Astrocyte of the cerebellum (primary cell): ENCODE measurements around the gene TSPAN31.

Experiments
- DNase-seq: peaks from one replicate; pipeline ENCODE4 v3.0.0-alpha.2; 2011; ENCODE audit warnings: low read depth
- H3K4me3 ChIP-seq: 2 replicates; pipeline ENCODE4 v1.5.1; 2011; ENCODE audit warnings: mild to moderate bottlenecking, low read depth, low read length, moderate library complexity
- CTCF ChIP-seq: IDR thresholded peaks from 2 replicates; pipeline ENCODE4 v1.5.1; 2012; ENCODE audit warnings: low read length, low read depth, moderate library complexity, mild to moderate bottlenecking; ENCODE audit errors: missing control alignments
- in situ Hi-C: cut with HindIII; loops from 2 replicates; pipeline ENCODE4 v1.10.0; 2017; ENCODE audit warnings: low sequenced_read_pairs

Gene TSPAN31

GRCh38 chr12:57726884-57727757 is 17.7 kb upstream of the TSPAN31 start:
- peak overlapping the region; percentile 72 for H3K4me3 ChIP-seq
- TF ChIP-seq CTCF, result peak; percentile 33
- in situ Hi-C loops, result no loop called here
- no peak for DNase-seq

- TF ChIP-seq CTCF, result no peak
- no peak overlapping the region for H3K4me3 ChIP-seq
- in situ Hi-C loops, result no loop called here
- DNase-seq, result no peak
Measured at GRCh38 chr12:57727758-57728395, 17.0 kb upstream of the TSPAN31 start.

- no peak for DNase-seq
- in situ Hi-C loops, result no loop called here
- H3K4me3 ChIP-seq, result no peak overlapping the region
- no peak for TF ChIP-seq CTCF
Measured at GRCh38 chr12:57729321-57729844, 15.5 kb upstream of the TSPAN31 start.

DNA sequence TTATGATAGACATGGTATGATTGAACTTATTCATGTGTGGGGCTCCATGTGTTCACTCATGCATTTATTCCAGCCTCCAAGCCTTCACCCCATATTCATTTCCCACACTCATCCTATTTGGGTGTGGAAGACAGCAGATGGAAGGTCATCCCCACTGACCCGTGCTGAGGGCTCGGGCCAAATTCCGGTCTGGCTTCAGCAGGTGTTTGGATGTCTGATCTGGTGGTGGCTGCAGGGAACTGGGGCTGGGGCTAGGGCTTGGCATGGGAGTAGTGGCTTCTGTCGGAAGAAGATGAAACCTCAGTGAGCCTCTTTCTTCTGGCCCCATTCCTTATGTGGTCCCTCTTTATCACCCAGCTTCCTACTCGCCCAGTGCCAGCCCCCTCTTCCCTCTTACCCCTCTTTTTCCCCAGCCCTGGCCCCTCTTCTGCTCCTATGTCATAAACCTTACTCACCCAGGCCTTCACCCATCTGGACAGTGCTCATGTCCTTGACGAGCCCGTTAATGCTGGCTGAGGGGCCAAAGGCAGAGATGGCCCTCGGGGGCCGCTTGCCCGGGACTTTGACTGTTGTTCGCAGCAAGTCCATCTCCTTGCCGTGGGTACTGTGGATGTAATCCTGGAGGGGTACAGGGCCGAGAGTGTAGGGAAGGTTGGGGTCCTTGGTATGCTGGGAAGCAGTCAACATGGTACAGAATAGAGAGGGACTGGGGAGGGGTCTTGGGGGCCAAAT is 14.3 kb upstream of the TSPAN31 start:
- no peak overlapping the region for H3K4me3 ChIP-seq
- in situ Hi-C loops, result no loop called here
- no peak for DNase-seq
- no peak for TF ChIP-seq CTCF

GRCh38 chr12:57731411-57732080 is 13.3 kb upstream of the TSPAN31 start:
- H3K4me3 ChIP-seq, result no peak overlapping the region
- in situ Hi-C loops, result no loop called here
- no peak for DNase-seq
- TF ChIP-seq CTCF, result no peak

DNA sequence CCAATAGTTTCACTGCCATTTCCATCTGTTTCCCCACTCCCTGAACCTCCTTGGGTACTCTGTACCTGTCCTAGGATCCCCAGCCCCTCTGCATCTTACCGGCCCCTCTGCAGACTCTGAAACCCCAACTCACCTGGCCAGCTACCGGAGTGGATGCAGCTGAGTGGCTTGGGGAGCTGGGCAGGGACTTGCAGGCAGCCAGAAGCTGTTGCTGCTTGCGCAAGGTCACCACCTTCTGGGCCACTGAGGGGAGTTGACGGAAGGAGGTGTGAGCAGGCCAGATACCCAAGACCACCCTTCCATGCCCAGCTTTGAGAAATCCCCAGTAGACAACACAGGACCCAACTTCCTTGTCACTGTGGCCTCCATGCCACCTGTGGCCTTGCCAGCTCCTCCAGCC is 12.6 kb upstream of the TSPAN31 start:
- in situ Hi-C loops, result no loop called here
- no peak overlapping the region for H3K4me3 ChIP-seq
- no peak for TF ChIP-seq CTCF
- no peak for DNase-seq
